ENCODE results near the gene SCAMP4. TPM values are rescaled to one million over a fixed set of nuclear protein-coding genes. Genes with fewer than 3 reads are reported as not detected.

The SCAMP4 gene
- total RNA-seq, 1 donor: 20.1 TPM

GRCh38 chr19:1957562-1958248 lies 52.5 kb downstream of the SCAMP4 start:
- no peaks in the 10 kb centered on the region for H3K9me3 ChIP-seq (ENCODE audit: low read depth, low read length)
- H3K4me3 ChIP-seq (ENCODE audit: low read length): no peak overlapping the region
- no peaks in the 10 kb centered on the region for H3K27me3 ChIP-seq (ENCODE audit: insufficient read depth, low read length)
- H3K4me1 ChIP-seq (ENCODE audit: insufficient read depth, low read length): no peaks in the 10 kb centered on the region

GRCh38 chr19:1959928-1960589 lies 54.9 kb downstream of the SCAMP4 start:
- H3K9me3 ChIP-seq (ENCODE audit: low read depth, low read length): no peaks in the 10 kb centered on the region

GRCh38 chr19:1961000-1961883 lies 56.0 kb downstream of the SCAMP4 start:
- no peaks in the 10 kb centered on the region for H3K9me3 ChIP-seq (ENCODE audit: low read depth, low read length)
- no peak overlapping the region for H3K4me3 ChIP-seq (ENCODE audit: low read length)
- H3K4me1 ChIP-seq (ENCODE audit: insufficient read depth, low read length): peaks cover 3% of the 10 kb centered on the region
- H3K27me3 ChIP-seq (ENCODE audit: insufficient read depth, low read length): no peaks in the 10 kb centered on the region

More at GRCh38 chr19:1959928-1960589, 54.9 kb downstream of the SCAMP4 start:
- Histone ChIP-seq H3K27me3 (ENCODE audit: insufficient read depth, low read length) (no peaks in the 10 kb centered on the region), H3K4me1 (ENCODE audit: insufficient read depth, low read length) (no peaks in the 10 kb centered on the region), H3K4me3 (ENCODE audit: low read length) (no peak overlapping the region)

- Histone ChIP-seq H3K9me3 (ENCODE audit: low read depth, low read length) (no peaks in the 10 kb centered on the region), H3K4me1 (ENCODE audit: insufficient read depth, low read length) (peaks cover 13% of the 10 kb centered on the region)
Observed at GRCh38 chr19:1962674-1963073, 57.5 kb downstream of the SCAMP4 start.

GRCh38 chr19:1967087-1967608 lies 61.9 kb downstream of the SCAMP4 start:
- no peaks in the 10 kb centered on the region for H3K27me3 ChIP-seq (ENCODE audit: insufficient read depth, low read length)
- H3K9me3 ChIP-seq (ENCODE audit: low read depth, low read length): no peaks in the 10 kb centered on the region
- peaks cover 13% of the 10 kb centered on the region for H3K4me1 ChIP-seq (ENCODE audit: insufficient read depth, low read length)
- no peak overlapping the region for H3K4me3 ChIP-seq (ENCODE audit: low read length)

More at GRCh38 chr19:1962674-1963073, 57.5 kb downstream of the SCAMP4 start:
- H3K27me3 ChIP-seq (ENCODE audit: insufficient read depth, low read length): no peaks in the 10 kb centered on the region
- H3K4me3 ChIP-seq (ENCODE audit: low read length): no peak overlapping the region

- peaks cover 13% of the 10 kb centered on the region for H3K4me1 ChIP-seq (ENCODE audit: insufficient read depth, low read length)
- H3K9me3 ChIP-seq (ENCODE audit: low read depth, low read length): no peaks in the 10 kb centered on the region
- H3K4me3 ChIP-seq (ENCODE audit: low read length): no peak overlapping the region
- H3K27me3 ChIP-seq (ENCODE audit: insufficient read depth, low read length): no peaks in the 10 kb centered on the region
Observed at GRCh38 chr19:1968279-1969175, 63.3 kb downstream of the SCAMP4 start.

- Histone ChIP-seq H3K4me1 (ENCODE audit: insufficient read depth, low read length) (peaks cover 13% of the 10 kb centered on the region), H3K4me3 (ENCODE audit: low read length) (no peak overlapping the region), H3K27me3 (ENCODE audit: insufficient read depth, low read length) (no peaks in the 10 kb centered on the region), H3K9me3 (ENCODE audit: low read depth, low read length) (no peaks in the 10 kb centered on the region)
Observed at GRCh38 chr19:1969176-1970002, 64.2 kb downstream of the SCAMP4 start.

GRCh38 chr19:1970003-1970805 lies 65.0 kb downstream of the SCAMP4 start:
- Histone ChIP-seq H3K4me3 (ENCODE audit: low read length) (no peak overlapping the region), H3K4me1 (ENCODE audit: insufficient read depth, low read length) (peaks cover 13% of the 10 kb centered on the region), H3K9me3 (ENCODE audit: low read depth, low read length) (no peaks in the 10 kb centered on the region), H3K27me3 (ENCODE audit: insufficient read depth, low read length) (no peaks in the 10 kb centered on the region)

- no peaks in the 10 kb centered on the region for H3K9me3 ChIP-seq (ENCODE audit: low read depth, low read length)
- peaks cover 13% of the 10 kb centered on the region for H3K4me1 ChIP-seq (ENCODE audit: insufficient read depth, low read length)
- no peak overlapping the region for H3K4me3 ChIP-seq (ENCODE audit: low read length)
- no peaks in the 10 kb centered on the region for H3K27me3 ChIP-seq (ENCODE audit: insufficient read depth, low read length)
Observed at GRCh38 chr19:1970806-1971502, 65.8 kb downstream of the SCAMP4 start.

- H3K4me1 ChIP-seq (ENCODE audit: insufficient read depth, low read length): no peaks in the 10 kb centered on the region
- H3K27me3 ChIP-seq (ENCODE audit: insufficient read depth, low read length): no peaks in the 10 kb centered on the region
- H3K9me3 ChIP-seq (ENCODE audit: low read depth, low read length): no peaks in the 10 kb centered on the region
- no peak overlapping the region for H3K4me3 ChIP-seq (ENCODE audit: low read length)
Observed at GRCh38 chr19:1974381-1975161, 69.4 kb downstream of the SCAMP4 start.

- Histone ChIP-seq H3K9me3 (ENCODE audit: low read depth, low read length) (no peaks in the 10 kb centered on the region), H3K27me3 (ENCODE audit: insufficient read depth, low read length) (no peaks in the 10 kb centered on the region), H3K4me3 (ENCODE audit: low read length) (no peak overlapping the region), H3K4me1 (ENCODE audit: insufficient read depth, low read length) (no peaks in the 10 kb centered on the region)
Observed at GRCh38 chr19:1975162-1975480, 69.9 kb downstream of the SCAMP4 start.

All from mononuclear cell (primary cell).